Glomerular endothelial cell (primary cell): Measurements from ENCODE around the gene FHL5. TPM values are rescaled to one million over a fixed set of nuclear protein-coding genes. Genes with fewer than 3 reads are reported as not detected.
"Not testable (repeated sequence)": the region's sequence is repeated elsewhere in the genome, so short reads cannot be mapped to it uniquely, and the experiment has no call there.

ENCODE experiments used
- DNase-seq: peaks from one replicate; pipeline ENCODE4 v3.0.0-alpha.2; 2011; ENCODE audit warnings: low read depth, low spot score; ENCODE audit errors: extremely low read depth
- total RNA-seq: library from RNA; depleted of rRNA; stranded (reverse); fragments of >200 nt; gene quantifications from 2 replicates; pipeline ENCODE4 v1.2.3, GENCODE V29; 2015

FHL5 gene, protein sequence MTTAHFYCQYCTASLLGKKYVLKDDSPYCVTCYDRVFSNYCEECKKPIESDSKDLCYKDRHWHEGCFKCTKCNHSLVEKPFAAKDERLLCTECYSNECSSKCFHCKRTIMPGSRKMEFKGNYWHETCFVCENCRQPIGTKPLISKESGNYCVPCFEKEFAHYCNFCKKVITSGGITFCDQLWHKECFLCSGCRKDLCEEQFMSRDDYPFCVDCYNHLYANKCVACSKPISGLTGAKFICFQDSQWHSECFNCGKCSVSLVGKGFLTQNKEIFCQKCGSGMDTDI
- not detected in 2 replicates for total RNA-seq

DNA sequence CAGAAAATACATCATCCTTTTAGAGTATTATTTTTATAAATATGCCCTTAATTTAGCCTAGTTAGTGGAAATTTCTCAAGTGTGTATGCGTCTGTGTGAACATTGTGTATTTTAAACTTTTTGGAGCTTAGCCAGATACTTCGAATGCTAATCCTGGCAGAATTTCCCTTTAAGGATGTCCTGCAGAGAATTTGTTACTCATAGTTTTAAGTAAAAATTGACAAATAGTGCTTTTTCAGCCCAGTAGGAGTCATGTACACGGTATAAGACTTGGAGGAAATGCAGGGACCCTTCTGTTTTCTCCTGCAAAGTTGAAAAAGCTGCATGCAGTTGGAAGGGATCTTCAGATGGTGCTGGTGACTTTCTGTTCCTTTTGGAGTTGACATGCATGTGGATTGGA lies at the start of gene FHL5:
FHL5 (plus strand) TSS at position 243 of the 400 bp plus-strand sequence. CDS start 40,486 bp downstream, outside the sequence.
- no peak for DNase-seq

GRCh38 chr6:96520171-96521115 lies 42.5 kb upstream of the FHL5 start:
- DNase-seq: peak; percentile 10

- DNase-seq: no peak
Measured at GRCh38 chr6:96521306-96521643, 41.7 kb upstream of the FHL5 start.

DNA sequence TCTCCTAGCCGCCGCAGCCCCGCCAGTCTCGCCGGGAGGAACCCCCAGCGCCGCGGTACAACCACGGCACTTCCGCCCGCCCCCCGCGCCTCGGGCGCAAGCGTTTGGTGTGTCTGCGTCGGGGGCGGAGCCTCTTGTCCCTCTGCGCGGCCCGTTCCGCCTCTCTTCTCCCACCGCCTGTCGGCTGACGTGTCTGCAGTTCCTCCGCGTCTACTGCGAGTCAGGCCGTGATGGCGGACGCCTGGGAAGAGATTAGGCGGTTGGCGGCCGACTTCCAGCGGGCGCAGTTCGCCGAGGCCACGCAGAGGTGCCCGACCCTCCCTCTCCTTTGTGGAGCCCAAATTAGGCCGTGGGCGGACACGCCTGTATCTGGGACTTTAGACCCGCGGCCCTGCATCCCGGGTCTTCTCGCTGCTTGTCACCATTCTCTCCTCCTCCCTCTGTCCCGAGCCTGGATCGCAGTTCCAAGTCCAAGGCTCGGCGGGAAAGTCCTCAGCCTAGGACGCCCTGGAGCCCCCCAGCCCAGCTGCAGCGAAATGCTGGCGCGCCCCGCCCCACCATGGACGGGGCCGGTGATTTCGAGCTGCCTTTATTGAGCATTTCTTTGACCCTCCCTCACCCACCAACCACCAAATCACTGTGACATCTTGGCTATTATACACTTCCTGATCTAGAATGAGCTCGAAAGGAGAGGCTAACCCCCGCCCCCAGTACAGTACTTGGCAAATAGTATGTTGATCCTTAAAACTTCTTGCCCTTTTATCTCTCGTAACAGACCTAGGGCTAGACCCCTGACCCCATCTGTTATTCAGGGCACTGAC lies 41.1 kb upstream of the FHL5 start, which contains the start of gene UFL1:
UFL1 (plus strand) TSS at position 163 of the 821 bp plus-strand sequence; CDS start at position 231, 68 bp downstream.
- DNase-seq: peak; percentile 36

GRCh38 chr6:96522465-96523009 lies 40.4 kb upstream of the FHL5 start:
- DNase-seq: peak; percentile 9

GRCh38 chr6:96528193-96528592 lies 34.7 kb upstream of the FHL5 start:
- no peak for DNase-seq

- DNase-seq: no peak
Measured at GRCh38 chr6:96532399-96532798, 30.5 kb upstream of the FHL5 start.

DNA sequence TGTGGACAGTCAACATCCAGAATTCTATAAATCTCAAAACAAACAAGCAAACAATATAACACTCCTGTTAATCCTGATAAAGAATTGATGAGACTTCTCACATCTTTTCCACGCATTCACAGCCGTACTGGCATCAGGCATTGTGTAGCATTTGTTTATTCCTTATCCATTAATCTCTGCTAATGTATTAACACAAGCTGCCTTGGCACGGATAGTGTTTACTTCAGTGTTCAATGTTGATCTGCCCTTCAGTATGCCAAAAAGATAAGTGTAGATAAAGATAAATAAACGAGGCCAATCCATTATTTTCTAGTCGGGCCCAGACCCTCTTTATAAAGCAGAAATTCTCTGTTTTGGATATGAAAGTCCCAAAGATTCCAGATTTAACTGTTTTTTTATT lies 25.2 kb upstream of the FHL5 start:
- no peak for DNase-seq

- DNase-seq: no peak
Measured at GRCh38 chr6:96542702-96543101, 20.2 kb upstream of the FHL5 start.

- no peak for DNase-seq
Measured at GRCh38 chr6:96545882-96546281, 17.0 kb upstream of the FHL5 start.

- no peak for DNase-seq
Measured at GRCh38 chr6:96547654-96548053, 15.3 kb upstream of the FHL5 start.

DNA sequence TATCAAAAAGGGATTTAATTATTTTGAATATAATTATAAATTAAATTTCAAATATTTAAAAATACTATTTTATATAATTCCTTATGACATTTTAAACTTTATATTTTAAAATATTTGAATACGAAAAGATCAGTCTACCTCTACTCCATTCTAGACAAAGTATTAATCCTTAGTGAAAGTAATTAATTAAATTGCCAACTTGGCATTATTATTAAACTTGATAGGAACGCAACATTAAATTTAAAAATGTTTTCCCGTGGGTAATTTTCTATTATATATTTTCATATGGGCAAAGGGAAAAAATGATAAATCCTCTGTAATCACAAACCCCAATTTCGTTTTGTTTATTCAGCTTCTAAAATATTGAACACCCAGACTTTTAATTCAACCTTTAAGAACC lies 8.4 kb upstream of the FHL5 start:
- no peak for DNase-seq

GRCh38 chr6:96559740-96560139 lies 3.2 kb upstream of the FHL5 start:
- not testable (repeated sequence) for DNase-seq

- no peak for DNase-seq
Measured at GRCh38 chr6:96563853-96564252, 925 bp downstream of the FHL5 start.

- no peak for DNase-seq
Measured at GRCh38 chr6:96570053-96570452, 7.1 kb downstream of the FHL5 start.

DNA sequence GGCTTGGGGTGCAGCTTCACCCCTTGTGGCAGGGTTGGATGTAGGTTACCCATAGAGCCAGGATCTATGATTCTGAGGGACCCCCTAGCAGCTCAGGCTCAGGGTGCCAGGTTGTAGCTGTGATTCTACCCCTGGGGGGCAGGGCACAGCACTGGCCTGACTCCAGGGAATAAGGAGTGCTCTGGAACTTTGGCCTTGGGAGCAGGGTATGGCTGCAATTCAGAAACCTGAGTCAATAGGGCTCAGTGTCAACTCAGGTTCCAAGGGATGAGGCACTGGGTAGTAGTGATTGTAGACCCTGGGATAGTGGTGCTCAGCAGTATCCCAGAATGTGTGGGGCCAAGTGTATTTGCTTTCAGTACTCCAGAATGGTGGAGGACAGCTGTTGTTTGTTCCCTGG lies 8.6 kb downstream of the FHL5 start:
- no peak for DNase-seq

DNA sequence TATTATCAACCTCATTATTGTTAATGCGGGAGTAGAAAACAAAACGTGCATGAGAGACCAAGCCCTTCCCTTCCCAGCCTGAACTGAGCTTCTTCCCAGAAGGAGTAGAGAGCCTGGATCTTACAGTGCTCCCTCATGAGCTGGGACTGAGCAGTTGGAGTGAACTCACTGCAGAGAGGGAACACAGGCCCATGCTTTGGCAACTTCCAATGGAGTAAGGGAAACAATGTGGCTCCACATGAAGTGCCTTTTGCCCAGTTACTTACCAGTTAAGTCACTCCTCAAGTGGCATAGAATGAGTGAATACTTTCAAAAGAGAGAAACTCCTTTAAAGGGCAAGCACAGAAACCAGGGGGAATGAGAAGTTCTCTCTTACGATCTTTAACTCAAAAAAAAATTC lies 12.4 kb downstream of the FHL5 start:
- DNase-seq: no peak

GRCh38 chr6:96576221-96576620 lies 13.3 kb downstream of the FHL5 start:
- no peak for DNase-seq

DNA sequence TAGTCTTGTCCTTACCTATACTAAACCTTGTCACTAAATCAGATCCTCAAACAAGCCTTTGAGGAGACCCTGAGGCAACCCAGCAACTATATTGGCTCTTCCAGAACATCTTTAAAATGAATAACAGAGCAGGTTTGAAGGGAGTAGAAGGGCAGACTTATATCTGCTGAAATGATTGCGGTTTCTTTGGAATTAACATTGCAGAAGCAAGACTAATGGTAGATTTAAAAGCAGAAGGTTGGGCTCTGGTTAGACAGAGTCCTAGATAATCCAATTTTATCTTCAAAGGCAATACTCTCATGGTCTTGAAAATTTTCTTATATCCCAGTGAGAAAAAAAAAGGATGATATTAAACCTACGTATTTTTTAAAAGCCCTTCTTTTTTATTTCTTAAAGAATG lies 19.1 kb downstream of the FHL5 start:
- no peak for DNase-seq

GRCh38 chr6:96582436-96582835 lies 19.5 kb downstream of the FHL5 start:
- DNase-seq: no peak

GRCh38 chr6:96604420-96604819 lies 41.5 kb downstream of the FHL5 start:
- DNase-seq: no peak
